HG03439 (cell line): Measurements from ENCODE around the gene BTBD2.

Source experiments
- ATAC-seq: cut with Tn5 transposase; IDR thresholded peaks from one replicate; pipeline ENCODE4 v1.9.1; 2021; ENCODE audit warnings: mild to moderate bottlenecking, moderate library complexity; ENCODE audit not compliant: unreplicated experiment

Gene BTBD2

DNA sequence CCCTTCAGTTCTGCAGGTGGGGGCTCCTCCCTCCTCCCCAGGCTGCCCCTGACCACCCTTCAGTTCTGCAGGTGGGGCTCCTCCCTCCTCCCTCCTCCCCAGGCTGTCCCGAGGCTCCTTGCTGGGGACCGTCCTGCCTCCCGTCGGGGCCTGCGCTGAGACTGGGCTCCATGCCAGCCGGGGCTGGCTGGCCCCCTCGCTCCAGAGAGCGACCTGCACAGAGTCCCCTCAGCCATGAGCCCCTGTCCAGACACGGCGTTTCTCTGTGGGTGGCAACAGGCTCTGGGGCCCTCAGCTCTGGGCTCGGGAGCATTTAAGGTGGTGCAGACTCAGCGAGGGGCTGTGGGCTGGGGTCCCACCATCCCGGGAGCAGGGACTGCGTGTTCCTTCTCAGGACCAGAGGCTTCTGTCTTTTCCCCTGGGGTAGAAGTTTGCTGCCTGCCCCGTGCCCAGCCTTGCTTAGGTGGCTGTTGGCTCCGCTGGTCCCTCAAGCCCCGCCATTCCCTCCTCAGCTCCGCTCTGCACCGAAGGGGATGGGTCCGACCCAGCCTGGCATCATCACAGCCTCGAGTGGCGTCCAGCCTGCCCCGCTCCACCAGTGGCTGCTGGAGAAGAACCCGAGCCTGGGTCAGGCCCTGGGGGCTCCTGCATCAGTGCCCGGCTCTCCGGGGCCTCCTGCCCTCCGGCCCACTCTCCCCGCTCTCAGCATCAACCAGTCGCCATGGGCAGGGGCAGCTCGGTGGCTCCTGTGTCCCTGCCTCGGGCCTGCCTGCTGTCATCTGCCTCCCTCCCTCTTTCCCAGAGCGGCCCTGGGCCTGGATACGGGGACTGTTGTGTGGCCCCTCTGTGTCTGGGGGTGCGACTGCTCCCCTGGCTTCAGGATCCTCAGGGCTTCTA, 47.0 kb downstream of the BTBD2 start:
- no peak for ATAC-seq

DNA sequence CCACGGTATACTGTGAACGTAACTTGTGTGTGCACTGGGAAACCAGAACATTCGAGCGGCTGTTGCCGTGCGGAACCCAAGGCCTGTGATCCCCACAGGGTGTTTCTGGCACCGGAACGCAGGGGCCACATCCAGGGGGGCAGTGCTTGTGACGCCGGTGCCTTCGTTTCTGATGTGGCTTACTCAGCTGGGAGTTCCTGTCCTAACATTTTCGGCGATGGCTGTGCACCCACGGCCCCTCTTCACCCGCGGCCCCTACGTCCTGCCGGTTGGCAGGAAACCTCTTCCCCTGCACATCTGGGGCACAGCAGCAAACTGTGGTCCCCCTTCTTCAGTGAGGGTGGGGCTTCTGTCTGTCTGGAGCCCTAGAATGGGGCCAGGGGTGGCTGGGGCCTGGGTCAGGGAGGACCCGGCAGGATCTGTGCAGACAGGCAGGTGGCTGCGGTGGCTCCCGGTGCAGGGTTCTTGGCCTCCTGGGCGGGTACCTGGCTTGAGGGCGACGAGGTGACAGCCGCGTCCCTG, 48.4 kb downstream of the BTBD2 start:
- no peak for ATAC-seq

- no peak for ATAC-seq
Observed at GRCh38 chr19:1962674-1963073, 52.8 kb downstream of the BTBD2 start.

DNA sequence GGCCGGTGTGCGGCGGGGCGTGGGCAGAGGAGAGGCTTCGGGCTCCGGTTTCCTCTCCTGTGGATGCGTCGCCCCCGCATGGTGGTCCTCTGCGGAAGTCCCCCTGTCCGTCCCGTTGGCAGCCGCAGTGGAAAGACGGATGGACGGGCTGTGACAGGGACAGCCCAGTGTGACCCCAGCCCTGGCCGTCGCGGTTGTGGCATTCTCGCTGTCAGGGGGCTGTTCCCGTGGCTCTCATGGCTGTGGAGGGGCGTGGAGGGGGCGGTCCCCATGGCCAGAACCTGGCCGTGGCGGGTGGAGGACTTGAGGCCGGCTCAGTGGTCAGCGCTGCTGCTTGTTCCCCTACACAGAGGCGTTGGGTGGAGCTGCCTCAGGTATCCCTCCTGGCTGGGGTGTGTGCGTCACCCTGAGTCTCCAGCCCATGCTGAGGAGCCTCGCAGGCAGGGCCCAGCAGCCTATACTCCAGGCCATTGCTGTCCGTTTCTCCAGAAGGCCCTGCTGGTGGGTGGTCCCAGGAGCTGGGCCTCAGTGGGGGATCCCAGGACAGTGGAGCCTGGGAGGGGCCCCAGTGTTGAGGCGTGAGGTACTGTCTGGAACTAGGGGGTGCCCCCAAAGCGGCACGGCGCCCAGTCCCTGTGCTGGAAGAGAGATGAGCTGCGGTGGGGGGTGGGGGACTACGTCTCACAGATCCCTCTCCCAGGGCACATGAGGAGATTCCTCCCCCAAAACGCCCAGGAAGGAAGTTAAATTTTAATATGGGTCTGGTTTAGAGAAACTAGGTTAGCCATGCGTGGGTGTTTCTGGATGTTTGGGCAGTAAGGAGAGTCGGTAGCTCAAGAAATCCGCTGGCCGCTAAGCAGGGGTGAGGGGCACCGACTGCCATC, 54.3 kb downstream of the BTBD2 start:
- ATAC-seq = no peak

GRCh38 chr19:1959928-1960589, 55.5 kb downstream of the BTBD2 start:
- ATAC-seq = no peak

DNA sequence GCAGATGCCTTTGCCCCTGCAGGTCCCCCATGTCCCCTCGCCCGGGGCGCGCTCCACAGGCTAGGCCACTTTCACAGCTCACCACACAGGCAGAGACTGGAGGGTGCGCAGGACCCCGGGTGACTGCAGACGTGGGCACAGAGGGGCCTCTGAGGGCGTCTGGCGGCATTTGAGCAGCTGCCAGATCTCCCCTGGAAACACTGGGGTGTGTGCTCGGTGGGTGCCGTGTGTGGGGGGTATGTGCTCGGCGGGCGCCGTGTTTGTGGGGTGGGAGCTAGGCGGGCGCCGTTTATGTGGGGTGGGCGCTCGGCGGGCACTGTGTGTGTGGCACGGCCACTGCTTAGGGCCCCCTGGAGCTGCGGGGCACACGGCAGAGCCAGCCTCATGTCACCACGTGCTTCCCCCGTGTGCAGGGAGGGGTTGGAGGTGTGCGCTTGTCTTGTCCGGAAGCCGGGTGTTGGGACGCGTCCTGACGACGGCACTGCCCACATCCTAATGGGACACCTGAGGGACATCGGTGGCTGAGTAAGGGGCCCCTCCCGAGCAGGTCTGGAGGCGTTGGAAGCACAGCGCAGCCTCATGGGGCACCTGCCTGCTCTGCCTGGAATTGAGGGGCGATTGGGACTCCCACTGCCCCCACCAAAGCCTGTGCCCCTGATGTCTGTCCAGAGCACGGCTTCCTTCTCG, 57.8 kb downstream of the BTBD2 start:
- ATAC-seq = no peak

- no peak for ATAC-seq
Observed at GRCh38 chr19:1956868-1957492, 58.5 kb downstream of the BTBD2 start.

GRCh38 chr19:1956122-1956494, 59.4 kb downstream of the BTBD2 start:
- ATAC-seq = no peak

DNA sequence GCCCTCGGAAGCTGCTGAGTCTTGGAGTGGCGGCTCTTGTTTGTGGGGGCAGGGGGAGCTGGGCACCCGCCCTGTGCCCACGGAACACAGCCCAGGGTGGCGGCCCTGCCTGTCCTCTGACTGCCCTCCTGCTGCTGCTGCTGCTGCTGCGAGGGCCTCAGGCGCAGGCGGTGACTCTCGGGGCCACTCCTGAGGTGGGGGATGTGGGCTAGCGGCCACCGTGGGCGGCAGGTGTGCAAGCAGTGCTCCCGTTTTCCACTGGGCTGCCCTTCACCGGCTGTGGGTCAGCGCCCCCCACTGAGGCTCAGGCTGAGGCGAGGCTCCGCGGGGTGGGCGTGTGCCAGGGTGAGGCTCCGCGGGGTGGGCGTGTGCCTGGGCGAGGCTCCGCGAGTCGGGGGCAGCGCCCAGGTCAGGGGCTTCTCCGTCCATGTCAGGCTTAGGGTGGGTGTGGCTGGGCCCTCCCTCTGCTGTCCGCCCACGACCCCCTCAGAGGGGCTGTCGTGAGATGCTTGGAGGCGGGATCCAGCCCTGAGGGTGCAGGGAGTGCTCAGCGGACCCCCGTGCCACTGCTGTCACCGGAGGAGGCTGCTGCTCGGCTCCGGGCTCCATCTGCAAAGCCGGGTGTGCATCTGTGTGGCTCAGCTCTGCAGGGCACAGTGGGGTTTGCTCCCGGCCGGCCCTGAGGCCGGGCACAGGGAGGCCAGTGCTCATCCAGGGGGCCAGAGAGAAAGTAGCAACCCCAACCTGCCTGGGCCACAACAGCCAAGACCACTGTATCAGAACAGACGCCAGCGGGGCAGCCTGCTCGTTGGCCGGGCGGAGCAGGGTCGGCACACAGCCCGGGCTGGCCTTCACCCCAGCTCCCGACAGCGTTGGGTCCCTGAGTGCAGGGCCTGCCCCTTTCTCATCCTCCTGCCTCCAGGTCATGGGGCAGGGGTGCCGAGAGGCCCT, 60.1 kb downstream of the BTBD2 start:
- ATAC-seq = no peak

- no peak for ATAC-seq
Observed at GRCh38 chr19:1954532-1954933, 61.0 kb downstream of the BTBD2 start.

DNA sequence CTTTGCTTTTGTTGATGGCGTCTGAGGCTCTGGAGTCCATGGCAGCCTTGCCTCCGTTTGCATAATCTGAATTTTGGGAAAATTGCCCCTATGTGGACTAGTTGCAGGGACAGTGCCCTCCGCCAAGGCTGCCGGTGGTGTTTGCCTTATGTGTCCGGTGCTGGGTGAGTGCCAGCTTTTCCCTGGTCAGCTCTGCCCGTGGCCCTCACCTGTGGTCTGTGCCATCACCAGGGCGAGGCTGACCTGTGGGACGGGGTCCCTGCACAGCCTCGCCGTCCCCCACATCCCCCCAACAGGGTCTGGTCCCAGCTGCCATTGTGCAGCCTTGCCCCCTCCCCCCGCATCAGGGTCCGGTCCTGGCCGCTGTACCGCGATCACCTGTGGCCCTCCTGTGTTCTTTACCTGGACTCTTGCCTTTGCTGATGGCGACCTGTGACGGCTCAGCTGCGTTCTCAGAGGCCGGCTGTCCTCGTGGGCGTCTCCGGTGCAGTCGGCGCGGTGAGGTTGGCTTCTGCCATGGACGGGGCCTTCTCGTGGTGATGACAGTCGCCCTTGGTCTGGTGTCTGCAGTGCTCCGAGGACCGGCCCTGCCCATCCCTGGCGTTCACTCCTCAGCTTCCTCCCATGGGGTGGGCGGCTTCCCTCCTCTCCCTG, 61.9 kb downstream of the BTBD2 start:
- no peak for ATAC-seq

DNA sequence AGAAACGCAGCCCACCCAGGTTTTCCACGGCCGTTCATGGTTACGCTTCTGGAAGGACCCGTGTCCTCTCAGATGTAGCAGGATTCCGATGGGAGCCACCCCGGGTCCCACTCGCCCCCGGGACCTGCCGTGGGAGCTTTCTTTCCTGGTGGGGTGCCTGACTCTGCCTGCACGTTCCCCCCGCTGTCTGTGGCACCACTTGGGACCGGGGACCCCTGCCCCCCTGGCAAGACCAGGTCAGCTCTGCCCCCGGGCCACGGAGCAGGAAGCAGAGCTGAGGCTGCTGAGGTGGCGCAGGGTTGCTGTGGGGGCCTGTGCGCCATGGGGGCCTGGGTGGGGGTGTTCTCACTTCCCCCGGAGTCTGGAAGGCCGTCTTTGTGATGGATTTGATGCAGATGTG, 62.5 kb downstream of the BTBD2 start:
- ATAC-seq = no peak

DNA sequence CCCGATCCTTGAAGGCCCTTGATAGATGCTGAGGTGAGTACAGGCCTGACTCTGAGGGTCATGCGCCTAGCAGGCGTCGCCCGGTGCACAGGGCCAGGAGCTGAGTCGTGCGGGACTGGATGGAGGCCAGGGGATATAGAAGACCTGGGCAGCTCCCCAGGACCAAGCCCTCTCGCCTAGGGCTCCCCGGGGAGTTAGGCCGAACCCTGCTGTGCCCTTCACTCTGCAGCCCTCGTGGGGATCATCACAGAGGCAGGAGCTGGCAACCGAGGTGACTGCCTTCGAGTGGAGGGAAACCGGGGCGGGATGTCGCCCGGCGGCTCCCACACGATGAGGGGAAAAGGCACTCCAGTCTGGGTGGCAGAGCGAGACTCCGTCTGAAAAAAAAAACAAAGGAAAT, 62.9 kb downstream of the BTBD2 start:
- no peak for ATAC-seq

DNA sequence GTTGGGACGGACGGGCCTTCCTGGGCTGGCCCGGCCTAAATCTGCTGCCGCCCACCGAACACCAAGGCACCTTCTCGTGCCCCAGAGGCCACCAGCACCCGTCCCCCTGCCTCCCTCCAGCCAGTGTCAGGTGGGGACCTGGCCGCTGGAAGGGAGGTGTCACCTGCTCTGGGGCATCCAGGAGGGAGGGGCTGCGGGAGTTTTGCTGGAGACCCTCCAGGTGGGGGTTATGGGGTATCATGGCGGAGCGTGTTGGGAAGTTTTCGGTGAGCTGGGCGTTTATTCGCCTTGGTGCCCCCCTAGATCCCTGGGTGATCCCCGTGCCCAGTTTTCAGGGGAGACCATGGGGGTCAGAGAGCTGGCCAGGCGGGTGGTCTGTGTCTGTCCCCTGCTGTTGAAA, 64.9 kb downstream of the BTBD2 start:
- ATAC-seq = no peak

- no peak for ATAC-seq
Observed at GRCh38 chr19:1949304-1950101, 66.0 kb downstream of the BTBD2 start.

DNA sequence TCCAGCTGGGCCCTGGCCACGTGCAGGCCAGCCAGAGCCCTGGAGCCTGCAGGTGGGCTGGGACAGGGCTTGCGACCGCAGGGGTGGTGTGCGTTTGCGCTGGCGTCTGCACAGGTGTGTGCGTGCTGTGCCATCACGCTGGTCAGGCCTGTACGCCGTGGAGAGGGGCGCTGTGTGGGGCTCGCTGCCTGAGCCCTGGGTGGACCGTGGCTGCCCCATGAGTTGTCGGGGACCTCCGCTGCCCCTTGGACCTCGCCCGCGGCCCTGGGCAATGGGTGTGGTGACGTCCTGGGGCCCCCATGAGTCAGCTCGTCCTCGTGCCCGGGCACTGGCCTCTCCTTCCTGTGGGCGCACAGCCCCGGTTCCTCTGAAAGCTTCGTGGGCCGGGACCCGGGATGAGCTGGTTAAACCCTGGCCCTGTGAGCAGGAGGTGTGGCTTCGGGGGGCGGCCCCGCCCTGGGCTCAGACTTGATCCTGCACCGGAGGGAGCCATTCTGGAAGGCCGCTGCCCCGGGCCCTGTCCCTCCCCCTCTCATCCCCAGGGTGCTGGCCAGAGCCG, 67.8 kb downstream of the BTBD2 start:
- no peak for ATAC-seq

DNA sequence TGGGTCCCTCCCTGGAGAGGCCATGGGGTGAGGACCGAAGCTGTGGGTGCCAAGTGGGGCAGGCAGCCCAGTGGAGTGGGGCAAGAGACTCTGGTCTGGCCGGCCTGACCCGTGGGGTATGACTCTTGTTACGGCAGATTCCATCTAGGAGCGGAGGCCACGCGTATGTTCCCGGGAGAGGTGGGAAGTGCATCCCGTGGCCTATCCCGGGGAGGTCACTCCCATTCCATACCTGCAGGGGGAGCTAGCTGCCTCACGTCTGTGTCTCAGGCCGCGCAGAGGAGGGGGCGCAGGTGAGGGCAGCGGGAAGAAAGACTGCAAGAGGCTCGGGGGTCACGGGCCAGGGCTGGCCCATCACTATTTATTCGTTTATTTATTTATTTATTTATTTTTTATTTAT, 69.6 kb downstream of the BTBD2 start:
- no peak for ATAC-seq
